ENCODE results near the gene DCP1A.

GRCh38 chr3:53376679-53377078 lies 29.3 kb upstream of the DCP1A start:
- no peak for TF ChIP-seq EP300 (IDR thresholded peaks at IDR 0.05)
- no peak for TF ChIP-seq POLR2A (IDR thresholded peaks at IDR 0.05)
- TF ChIP-seq, protein P1, sequence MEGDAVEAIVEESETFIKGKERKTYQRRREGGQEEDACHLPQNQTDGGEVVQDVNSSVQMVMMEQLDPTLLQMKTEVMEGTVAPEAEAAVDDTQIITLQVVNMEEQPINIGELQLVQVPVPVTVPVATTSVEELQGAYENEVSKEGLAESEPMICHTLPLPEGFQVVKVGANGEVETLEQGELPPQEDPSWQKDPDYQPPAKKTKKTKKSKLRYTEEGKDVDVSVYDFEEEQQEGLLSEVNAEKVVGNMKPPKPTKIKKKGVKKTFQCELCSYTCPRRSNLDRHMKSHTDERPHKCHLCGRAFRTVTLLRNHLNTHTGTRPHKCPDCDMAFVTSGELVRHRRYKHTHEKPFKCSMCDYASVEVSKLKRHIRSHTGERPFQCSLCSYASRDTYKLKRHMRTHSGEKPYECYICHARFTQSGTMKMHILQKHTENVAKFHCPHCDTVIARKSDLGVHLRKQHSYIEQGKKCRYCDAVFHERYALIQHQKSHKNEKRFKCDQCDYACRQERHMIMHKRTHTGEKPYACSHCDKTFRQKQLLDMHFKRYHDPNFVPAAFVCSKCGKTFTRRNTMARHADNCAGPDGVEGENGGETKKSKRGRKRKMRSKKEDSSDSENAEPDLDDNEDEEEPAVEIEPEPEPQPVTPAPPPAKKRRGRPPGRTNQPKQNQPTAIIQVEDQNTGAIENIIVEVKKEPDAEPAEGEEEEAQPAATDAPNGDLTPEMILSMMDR (IDR thresholded peaks at IDR 0.05), result no peak

All from gastroesophageal sphincter (tissue), 3 donors.